Osteoblast (primary cell): ENCODE data around the gene TUBA4B. TPM values are rescaled to one million over a fixed set of nuclear protein-coding genes. Genes with fewer than 3 reads are reported as not detected.

Source experiments
- DNase-seq: peaks from one replicate; pipeline ENCODE4 v3.0.0; 2011; ENCODE audit warnings: low spot score, mixed read lengths; ENCODE audit not compliant: insufficient read length; ENCODE audit errors: missing footprints
- H2AFZ ChIP-seq: 2 replicates; pipeline ENCODE4 v1.6.0; 2011; ENCODE audit warnings: mild to moderate bottlenecking, low read length
- H3K27ac ChIP-seq: 2 replicates; pipeline ENCODE4 v1.5.1; 2011; ENCODE audit warnings: mild to moderate bottlenecking, low read depth, low read length, moderate library complexity
- H3K27me3 ChIP-seq: 2 replicates; pipeline ENCODE4 v1.6.0; 2012; ENCODE audit warnings: mild to moderate bottlenecking, control low read depth, inconsistent platforms, low read length, moderate library complexity; ENCODE audit not compliant: insufficient read depth
- H3K36me3 ChIP-seq: 2 replicates; pipeline ENCODE4 v1.5.1; 2011; ENCODE audit warnings: mild to moderate bottlenecking, low read length, control low read depth, moderate library complexity; ENCODE audit not compliant: insufficient read depth
- H3K4me1 ChIP-seq: 2 replicates; pipeline ENCODE4 v1.5.1; 2011; ENCODE audit warnings: mild to moderate bottlenecking, low read length, control low read depth, moderate library complexity; ENCODE audit not compliant: insufficient read depth
- H3K4me2 ChIP-seq: 2 replicates; pipeline ENCODE4 v1.6.0; 2011; ENCODE audit warnings: mild to moderate bottlenecking, low read length; ENCODE audit not compliant: insufficient read depth
- H3K4me3 ChIP-seq: fragments of 200-600 bp; sonication (generic); 3 replicates; pipeline ENCODE4 v1.5.1; 2012; ENCODE audit warnings: mild to moderate bottlenecking, low read length, inconsistent platforms; ENCODE audit not compliant: insufficient read depth
- H3K79me2 ChIP-seq: 2 replicates; pipeline ENCODE4 v1.6.0; 2012; ENCODE audit warnings: mild to moderate bottlenecking, low read length, control low read depth, inconsistent platforms; ENCODE audit not compliant: insufficient read depth
- H3K9me3 ChIP-seq: 2 replicates; pipeline ENCODE4 v1.5.1; 2011; ENCODE audit warnings: low read depth, low read length, control low read depth
- H4K20me1 ChIP-seq: 2 replicates; pipeline ENCODE4 v1.6.0; 2012; ENCODE audit warnings: mild to moderate bottlenecking, low read length, control low read depth; ENCODE audit not compliant: insufficient read depth
- CTCF ChIP-seq: IDR thresholded peaks from 2 replicates; pipeline ENCODE4 v1.5.1; 2011; ENCODE audit warnings: mild to moderate bottlenecking, low read depth, low read length, moderate library complexity; ENCODE audit errors: extremely low read depth
- total RNA-seq: library from RNA; depleted of rRNA; stranded (reverse); fragments of >200 nt; gene quantifications from 2 replicates; pipeline ENCODE4 v1.2.3, GENCODE V29; 2012

Gene TUBA4B
- total RNA-seq, 1 donor = not detected

GRCh38 chr2:219209236-219210195 lies 43.5 kb upstream of the TUBA4B start:
- peaks cover 51% of the 10 kb centered on the region for H3K36me3 ChIP-seq
- no peak overlapping the region for H2AFZ ChIP-seq
- DNase-seq = peak; percentile 36
- peaks cover 3% of the 10 kb centered on the region for H3K79me2 ChIP-seq
- H3K9me3 ChIP-seq = no peaks in the 10 kb centered on the region
- H3K4me1 ChIP-seq = peaks cover 18% of the 10 kb centered on the region
- TF ChIP-seq CTCF = no peak
- no peak overlapping the region for H3K27ac ChIP-seq
- H3K27me3 ChIP-seq = no peaks in the 10 kb centered on the region
- H4K20me1 ChIP-seq = no peaks in the 10 kb centered on the region
- no peak overlapping the region for H3K4me3 ChIP-seq
- H3K4me2 ChIP-seq = no peak overlapping the region

GRCh38 chr2:219210196-219210885 lies 42.7 kb upstream of the TUBA4B start:
- Histone ChIP-seq H3K4me2 (no peak overlapping the region), H3K4me1 (peaks cover 18% of the 10 kb centered on the region), H4K20me1 (no peaks in the 10 kb centered on the region), H3K79me2 (peaks cover 3% of the 10 kb centered on the region), H3K27me3 (no peaks in the 10 kb centered on the region), H3K9me3 (no peaks in the 10 kb centered on the region), H3K36me3 (peaks cover 57% of the 10 kb centered on the region), H3K27ac (no peak overlapping the region), H2AFZ (no peak overlapping the region), H3K4me3 (no peak overlapping the region)
- TF ChIP-seq CTCF = no peak
- peak; percentile 45 for DNase-seq

- Histone ChIP-seq H3K36me3 (peaks cover 61% of the 10 kb centered on the region), H3K4me1 (peaks cover 18% of the 10 kb centered on the region), H3K4me2 (no peak overlapping the region), H3K9me3 (no peaks in the 10 kb centered on the region), H3K79me2 (peaks cover 4% of the 10 kb centered on the region), H3K27me3 (no peaks in the 10 kb centered on the region), H3K4me3 (no peak overlapping the region), H2AFZ (no peak overlapping the region), H3K27ac (no peak overlapping the region), H4K20me1 (no peaks in the 10 kb centered on the region)
- peak; percentile 43 for DNase-seq
- no peak for TF ChIP-seq CTCF
Observed at GRCh38 chr2:219210886-219211362, 42.1 kb upstream of the TUBA4B start.

GRCh38 chr2:219213026-219213415 lies 40.0 kb upstream of the TUBA4B start:
- H3K36me3 ChIP-seq = peaks cover 64% of the 10 kb centered on the region
- H3K4me2 ChIP-seq = no peak overlapping the region
- H3K27me3 ChIP-seq = no peaks in the 10 kb centered on the region
- no peaks in the 10 kb centered on the region for H3K9me3 ChIP-seq
- TF ChIP-seq CTCF = no peak
- no peaks in the 10 kb centered on the region for H4K20me1 ChIP-seq
- no peak overlapping the region for H3K27ac ChIP-seq
- H3K4me1 ChIP-seq = peaks cover 12% of the 10 kb centered on the region
- DNase-seq = no peak
- H2AFZ ChIP-seq = no peak overlapping the region
- no peak overlapping the region for H3K4me3 ChIP-seq
- H3K79me2 ChIP-seq = peaks cover 3% of the 10 kb centered on the region
